K562 (cell line): ENCODE measurements around the gene OR2C1. TPM values are rescaled to one million over a fixed set of nuclear protein-coding genes. Genes with fewer than 3 reads are reported as not detected.

Experiments used
- BRCA1 ChIP-seq, 2 experiments: fragments of 450-650 bp in 1 of 2; sonication (generic) in 1 of 2; formaldehyde crosslinking in 1 of 2; IDR thresholded peaks; 2 replicates each; pipeline versions ENCODE4 v1.5.0 to v1.6.1; 2017 to 2020; ENCODE audit warnings: mild to moderate bottlenecking in 1 of 2, missing genetic modification reagents in 1 of 2
- CREM ChIP-seq: IDR thresholded peaks from 2 replicates; pipeline ENCODE4 v1.6.1; 2014; ENCODE audit warnings: antibody characterized with exemption, low read depth
- FOXK2 ChIP-seq, 2 experiments: fragments of 450-650 bp; IDR thresholded peaks in 1 of 2; conservative IDR thresholded peaks in 1 of 2; 2 replicates each; pipeline ENCODE4 v1.6.1; 2016; ENCODE audit warnings: low read depth in 2 of 2, mild to moderate bottlenecking in 1 of 2
- HDAC1 ChIP-seq, 2 experiments: fragments of 450-650 bp; IDR thresholded peaks; 2 replicates each; pipeline ENCODE4 v1.6.1; 2016 to 2017; ENCODE audit warnings: inconsistent platforms in 1 of 2, mild to moderate bottlenecking in 1 of 2, moderate library complexity in 1 of 2
- HDAC8 ChIP-seq: fragments of 450-650 bp; IDR thresholded peaks from 2 replicates; pipeline ENCODE4 v1.6.1; 2016; ENCODE audit warnings: mild to moderate bottlenecking, missing genetic modification characterization, moderate library complexity, missing compliant biosample characterization
- KAT8 ChIP-seq: fragments of 450-650 bp; IDR thresholded peaks from 2 replicates; pipeline ENCODE4 v1.6.1; 2016; ENCODE audit warnings: low read depth, mild to moderate bottlenecking
- L3MBTL2 ChIP-seq: fragments of 450-650 bp; IDR thresholded peaks from 2 replicates; pipeline ENCODE4 v1.6.1; 2016; ENCODE audit warnings: mild to moderate bottlenecking, moderate library complexity
- NRF1 ChIP-seq, 2 experiments: fragments of 450-650 bp; IDR thresholded peaks in 1 of 2; conservative IDR thresholded peaks in 1 of 2; 2 replicates each; pipeline ENCODE4 v1.6.1; 2014; ENCODE audit warnings: mild to moderate bottlenecking in 2 of 2
- PRDM10 ChIP-seq: fragments of 450-650 bp; IDR thresholded peaks from 2 replicates; pipeline ENCODE4 v1.6.1; 2018; ENCODE audit not compliant: partially characterized antibody
- PRMT5 ChIP-seq: sonication (generic); formaldehyde crosslinking; IDR thresholded peaks from 2 replicates; pipeline ENCODE4 v1.5.0; 2020; ENCODE audit warnings: missing genetic modification reagents
- SAFB2 ChIP-seq: fragments of 200-400 bp; formaldehyde crosslinking; IDR thresholded peaks from 2 replicates; pipeline ENCODE4 v1.6.1; 2018; ENCODE audit warnings: borderline replicate concordance, low read length, low read depth, moderate library complexity; ENCODE audit not compliant: severe bottlenecking
- TAF15 ChIP-seq: fragments of 200-400 bp; formaldehyde crosslinking; IDR thresholded peaks from 2 replicates; pipeline ENCODE4 v1.6.1; 2017; ENCODE audit warnings: mild to moderate bottlenecking, low read depth, low read length, moderate library complexity
- ZFPM2 ChIP-seq: fragments of 250-450 bp; sonication (Bioruptor Pico); IDR thresholded peaks from 2 replicates; pipeline ENCODE4 v1.5.1; 2022; ENCODE audit warnings: mild to moderate bottlenecking
- ZKSCAN8 ChIP-seq: fragments of 200-800 bp; sonication (Bioruptor generic); IDR thresholded peaks from 2 replicates; pipeline ENCODE4 v1.6.1; 2016; ENCODE audit warnings: missing genetic modification characterization, missing compliant biosample characterization
- ZNF124 ChIP-seq: sonication (generic); formaldehyde crosslinking; IDR thresholded peaks from 2 replicates; pipeline ENCODE4 v1.8.1; 2022; ENCODE audit warnings: missing genetic modification reagents
- ZNF436 ChIP-seq: fragments of 250-450, 450-650 bp; sonication (Bioruptor Pico); formaldehyde crosslinking; IDR thresholded peaks from 2 replicates; pipeline ENCODE4 v1.7.0; 2020; ENCODE audit warnings: mild to moderate bottlenecking
- ZNF699 ChIP-seq: fragments of 250-450 bp; sonication (Bioruptor Pico); IDR thresholded peaks from 2 replicates; pipeline ENCODE4 v1.8.0; 2021; ENCODE audit warnings: mild to moderate bottlenecking, moderate library complexity; ENCODE audit not compliant: insufficient replicate concordance
- polyA plus RNA-seq, 8 experiments: library from polyadenylated mRNA; depleted of rRNA in 4 of 8; stranded (reverse) in 5 of 8; unstranded in 3 of 8; fragments of >200 nt; fragmentation: Nextera tagmentation in 2 of 8; fragmentation: Illumina TruSeq in 1 of 8; extraction: Ambion mirVana in 2 of 8; extraction: Trizol in 1 of 8; gene quantifications; 2 replicates each; pipeline versions ENCODE4 v1.2.1 to v1.2.3, GENCODE V29; 2011 to 2014; ENCODE audit warnings: inconsistent platforms in 1 of 8, missing spikeins in 1 of 8
- total RNA-seq, 7 experiments: library from RNA; depleted of rRNA in 6 of 7; stranded (reverse); fragments of >200 nt in 6 of 7; fragmentation: Illumina TruSeq in 2 of 7; extraction: Trizol in 2 of 7; gene quantifications; 2 replicates each; pipeline versions ENCODE4 v1.2.1 to v1.2.3, GENCODE V29; 2011 to 2021; ENCODE audit warnings: low replicate concordance in 1 of 7
- TF ChIP-seq, protein P1 (sequence below): fragments of 250-450 bp; sonication (Bioruptor Pico); IDR thresholded peaks from 2 replicates; pipeline ENCODE4 v1.8.0; 2021; ENCODE audit warnings: moderate library complexity, mild to moderate bottlenecking, inconsistent platforms
- TF ChIP-seq, protein P2 (sequence below): sonication (generic); formaldehyde crosslinking; IDR thresholded peaks from 2 replicates; pipeline ENCODE4 v1.8.1; 2023; ENCODE audit warnings: mild to moderate bottlenecking, missing genetic modification reagents
- TF ChIP-seq, protein P3 (sequence below), 2 experiments: IDR thresholded peaks in 1 of 2; conservative IDR thresholded peaks in 1 of 2; 2 replicates each; pipeline ENCODE4 v1.6.1; 2016; ENCODE audit warnings: low read depth in 2 of 2, mild to moderate bottlenecking in 1 of 2, missing compliant biosample characterization in 1 of 2, missing genetic modification characterization in 1 of 2, moderate library complexity in 1 of 2

OR2C1 gene
- total and polyA plus RNA-seq, 9 of the 15 experiments (the other 6 are each of a cell fraction or from before 2014, with no cell fraction given): not detected

DNA sequence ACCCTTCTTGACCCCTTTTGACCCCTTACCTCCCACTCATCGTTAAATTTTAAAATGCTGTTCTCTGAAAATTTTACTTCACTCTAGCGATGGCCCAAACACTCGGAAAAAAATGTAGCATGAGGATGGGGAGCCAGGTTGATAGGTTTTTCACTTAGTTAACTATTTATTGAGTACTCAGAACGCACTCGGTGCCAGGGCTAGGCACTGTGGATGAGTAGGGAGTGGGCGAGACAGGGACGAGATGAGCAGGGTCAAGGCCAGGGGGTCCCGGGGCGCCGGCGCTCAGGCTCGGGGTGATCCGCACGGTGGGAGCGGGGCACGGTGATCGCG, 44.7 kb downstream of the OR2C1 start (continued):
- no peak for TF ChIP-seq KAT8
- no peak for TF ChIP-seq NRF1 (conservative IDR thresholded peaks at IDR 0.05 in 1 of 2, IDR thresholded peaks at IDR 0.05 in 1 of 2)
- TF ChIP-seq ZNF124 (CRISPR knock-in tag): no peak
- TF ChIP-seq BRCA1 (IDR thresholded peaks at IDR 0.05): no peak
- no peak for TF ChIP-seq BRCA1 (CRISPR knock-in tag; IDR thresholded peaks at IDR 0.05)
- TF ChIP-seq CREM: no peak
- TF ChIP-seq L3MBTL2: no peak
- TF ChIP-seq, protein P1, sequence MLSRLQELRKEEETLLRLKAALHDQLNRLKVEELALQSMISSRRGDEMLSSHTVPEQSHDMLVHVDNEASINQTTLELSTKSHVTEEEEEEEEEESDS: no peak
- peak in 1 of 2 experiments; percentile 45; a peak in 1 of 4 replicates for TF ChIP-seq HDAC1 (IDR thresholded peaks at IDR 0.05)
- no peak for TF ChIP-seq ZKSCAN8 (CRISPR knock-in tag)
- no peak for TF ChIP-seq PRMT5 (CRISPR knock-in tag)
- TF ChIP-seq FOXK2 (conservative IDR thresholded peaks at IDR 0.05 in 1 of 2, IDR thresholded peaks at IDR 0.05 in 1 of 2; ENCODE audit: low read depth in 2 of 2): no peak
- TF ChIP-seq, protein P2, sequence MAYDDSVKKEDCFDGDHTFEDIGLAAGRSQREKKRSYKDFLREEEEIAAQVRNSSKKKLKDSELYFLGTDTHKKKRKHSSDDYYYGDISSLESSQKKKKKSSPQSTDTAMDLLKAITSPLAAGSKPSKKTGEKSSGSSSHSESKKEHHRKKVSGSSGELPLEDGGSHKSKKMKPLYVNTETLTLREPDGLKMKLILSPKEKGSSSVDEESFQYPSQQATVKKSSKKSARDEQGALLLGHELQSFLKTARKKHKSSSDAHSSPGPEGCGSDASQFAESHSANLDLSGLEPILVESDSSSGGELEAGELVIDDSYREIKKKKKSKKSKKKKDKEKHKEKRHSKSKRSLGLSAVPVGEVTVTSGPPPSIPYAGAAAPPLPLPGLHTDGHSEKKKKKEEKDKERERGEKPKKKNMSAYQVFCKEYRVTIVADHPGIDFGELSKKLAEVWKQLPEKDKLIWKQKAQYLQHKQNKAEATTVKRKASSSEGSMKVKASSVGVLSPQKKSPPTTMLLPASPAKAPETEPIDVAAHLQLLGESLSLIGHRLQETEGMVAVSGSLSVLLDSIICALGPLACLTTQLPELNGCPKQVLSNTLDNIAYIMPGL: 0 out of 2 replicates have a peak, but pooled peaks have one; percentile 30
- TF ChIP-seq SAFB2: no peak
- TF ChIP-seq TAF15: no peak
- TF ChIP-seq, protein P3, sequence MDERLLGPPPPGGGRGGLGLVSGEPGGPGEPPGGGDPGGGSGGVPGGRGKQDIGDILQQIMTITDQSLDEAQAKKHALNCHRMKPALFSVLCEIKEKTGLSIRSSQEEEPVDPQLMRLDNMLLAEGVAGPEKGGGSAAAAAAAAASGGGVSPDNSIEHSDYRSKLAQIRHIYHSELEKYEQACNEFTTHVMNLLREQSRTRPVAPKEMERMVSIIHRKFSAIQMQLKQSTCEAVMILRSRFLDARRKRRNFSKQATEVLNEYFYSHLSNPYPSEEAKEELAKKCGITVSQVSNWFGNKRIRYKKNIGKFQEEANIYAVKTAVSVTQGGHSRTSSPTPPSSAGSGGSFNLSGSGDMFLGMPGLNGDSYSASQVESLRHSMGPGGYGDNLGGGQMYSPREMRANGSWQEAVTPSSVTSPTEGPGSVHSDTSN (CRISPR knock-in tag; IDR thresholded peaks at IDR 0.05; ENCODE audit: low read depth): no peak
- TF ChIP-seq, protein P3 (tag; conservative IDR thresholded peaks at IDR 0.05; ENCODE audit: low read depth): no peak
- TF ChIP-seq PRDM10: no peak
- no peak for TF ChIP-seq ZNF436
- no peak for TF ChIP-seq ZNF699 (CRISPR knock-in tag)
- no peak for TF ChIP-seq HDAC8
- no peak for TF ChIP-seq ZFPM2
